ENCODE measurements around the gene LY86. TPM values are rescaled to one million over a fixed set of nuclear protein-coding genes. Genes with fewer than 3 reads are reported as not detected.
"Not testable (repeated sequence)": the region's sequence is repeated elsewhere in the genome, so short reads cannot be mapped to it uniquely, and the experiment has no call there.

LY86 gene
- total RNA-seq, 1 experiment from 2014 or later = not detected

DNA sequence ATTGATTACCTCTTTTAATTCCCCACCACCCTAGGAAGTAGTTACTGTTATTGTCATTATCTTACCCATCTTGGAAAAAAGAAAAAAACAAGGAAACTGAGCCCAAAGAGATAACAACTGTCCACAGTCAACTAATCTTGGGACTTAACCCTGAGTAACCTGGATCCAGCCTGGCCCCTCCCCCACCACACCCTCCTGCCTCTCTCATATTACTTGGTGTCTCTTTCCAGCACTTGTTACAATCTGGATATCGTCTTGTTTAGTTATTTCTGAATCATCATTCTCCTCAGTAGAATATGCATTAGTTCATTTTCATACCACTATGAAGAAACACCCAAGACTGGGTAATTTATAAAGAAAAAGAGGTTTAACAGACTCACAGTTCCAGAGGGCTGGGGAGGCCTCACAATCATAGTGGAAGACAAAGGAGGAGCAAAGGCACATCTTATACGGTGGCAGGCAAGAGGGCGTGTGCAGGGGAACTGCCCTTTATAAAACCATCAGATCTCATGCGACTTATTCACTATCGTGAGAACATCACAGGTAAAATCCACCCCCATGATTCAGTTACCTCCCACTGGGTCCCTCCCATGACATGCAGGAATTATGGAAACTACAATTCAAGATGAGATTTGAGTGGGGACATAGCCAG is 60.3 kb downstream of the LY86 start:
- DNase-seq (ENCODE audit: extremely low read depth, low read depth) = no peak

DNA sequence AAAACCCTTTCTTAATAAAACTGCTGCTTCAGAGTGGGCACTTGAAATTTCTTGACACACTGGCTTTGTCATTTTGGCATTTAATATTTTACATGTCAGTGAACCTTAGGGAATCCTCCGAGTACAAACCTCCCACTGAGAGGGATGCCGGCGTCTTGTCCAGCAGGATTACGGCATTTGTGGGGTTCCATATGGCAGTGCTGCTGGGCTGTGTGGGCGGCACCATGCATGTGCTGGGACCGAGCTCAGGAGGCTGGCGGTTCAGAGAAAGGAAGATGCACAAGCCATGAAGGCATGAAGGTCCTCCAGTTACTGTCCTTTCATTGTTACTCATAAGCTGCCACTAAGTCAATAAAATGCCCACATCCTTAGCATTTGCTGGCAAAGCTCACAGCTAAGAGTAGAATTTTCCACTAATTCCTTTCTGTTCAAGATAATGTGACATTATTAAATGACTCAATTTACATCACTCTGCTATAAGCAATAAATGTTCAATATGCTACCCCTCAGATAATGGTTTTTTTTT is 61.4 kb downstream of the LY86 start:
- no peak for DNase-seq (ENCODE audit: extremely low read depth, low read depth)

DNA sequence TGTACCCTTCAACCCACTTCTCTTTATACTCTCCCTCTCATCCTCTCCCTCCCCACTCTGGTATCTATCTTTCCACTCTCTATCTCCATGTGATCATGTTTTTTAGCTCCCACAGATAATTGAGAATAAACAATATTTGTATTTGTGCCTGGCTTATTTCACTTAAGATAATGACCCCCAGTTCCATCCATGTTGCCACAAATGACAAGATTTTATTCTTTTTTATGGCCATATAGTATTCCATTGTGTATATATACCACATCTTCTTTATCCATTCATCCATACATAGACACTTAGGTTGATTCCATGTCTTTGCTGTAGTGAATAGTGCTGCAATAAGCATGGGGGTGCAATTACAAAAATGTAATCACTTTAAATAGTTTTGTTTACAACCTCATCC is 62.3 kb downstream of the LY86 start:
- no peak for DNase-seq (ENCODE audit: extremely low read depth, low read depth)

DNA sequence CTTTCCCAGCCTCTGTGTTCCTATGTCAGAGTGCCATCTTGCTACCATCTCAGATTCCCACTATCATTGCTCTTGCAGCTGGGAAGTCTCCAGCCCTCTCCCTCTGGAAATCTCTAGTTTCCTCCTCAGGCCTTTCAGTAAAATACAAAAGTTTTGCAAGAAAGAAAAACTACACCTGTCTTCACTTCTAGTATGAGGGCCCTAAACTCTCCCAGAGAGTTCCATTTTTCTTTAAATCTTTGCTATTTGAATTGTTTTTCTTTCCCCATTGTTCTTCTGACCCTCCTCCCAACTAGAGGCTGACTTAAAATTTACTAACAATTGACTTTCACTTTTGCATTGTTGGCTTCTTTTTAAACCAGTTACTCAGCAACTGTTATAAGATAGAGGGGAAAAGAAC is 62.8 kb downstream of the LY86 start:
- DNase-seq (ENCODE audit: extremely low read depth, low read depth) = no peak

DNA sequence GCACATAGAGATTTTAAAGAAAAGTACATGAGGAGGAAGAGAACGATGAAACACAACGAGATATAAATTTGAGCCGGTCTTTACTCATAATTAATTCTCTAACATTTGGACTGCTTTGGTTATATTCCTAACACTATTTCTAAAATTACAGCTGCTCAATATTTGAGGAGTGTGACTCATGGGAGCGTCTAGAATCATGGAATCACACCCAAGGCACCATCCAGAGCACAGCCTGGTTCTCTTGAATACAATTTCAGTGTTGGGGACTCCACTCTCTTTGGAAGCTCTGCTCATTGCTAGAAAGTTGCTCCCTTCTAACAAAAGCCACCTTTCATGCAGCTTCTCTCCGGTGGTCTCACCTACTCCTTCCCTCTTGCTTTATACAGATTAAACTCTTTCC is 64.4 kb downstream of the LY86 start:
- DNase-seq (ENCODE audit: extremely low read depth, low read depth) = no peak

DNA sequence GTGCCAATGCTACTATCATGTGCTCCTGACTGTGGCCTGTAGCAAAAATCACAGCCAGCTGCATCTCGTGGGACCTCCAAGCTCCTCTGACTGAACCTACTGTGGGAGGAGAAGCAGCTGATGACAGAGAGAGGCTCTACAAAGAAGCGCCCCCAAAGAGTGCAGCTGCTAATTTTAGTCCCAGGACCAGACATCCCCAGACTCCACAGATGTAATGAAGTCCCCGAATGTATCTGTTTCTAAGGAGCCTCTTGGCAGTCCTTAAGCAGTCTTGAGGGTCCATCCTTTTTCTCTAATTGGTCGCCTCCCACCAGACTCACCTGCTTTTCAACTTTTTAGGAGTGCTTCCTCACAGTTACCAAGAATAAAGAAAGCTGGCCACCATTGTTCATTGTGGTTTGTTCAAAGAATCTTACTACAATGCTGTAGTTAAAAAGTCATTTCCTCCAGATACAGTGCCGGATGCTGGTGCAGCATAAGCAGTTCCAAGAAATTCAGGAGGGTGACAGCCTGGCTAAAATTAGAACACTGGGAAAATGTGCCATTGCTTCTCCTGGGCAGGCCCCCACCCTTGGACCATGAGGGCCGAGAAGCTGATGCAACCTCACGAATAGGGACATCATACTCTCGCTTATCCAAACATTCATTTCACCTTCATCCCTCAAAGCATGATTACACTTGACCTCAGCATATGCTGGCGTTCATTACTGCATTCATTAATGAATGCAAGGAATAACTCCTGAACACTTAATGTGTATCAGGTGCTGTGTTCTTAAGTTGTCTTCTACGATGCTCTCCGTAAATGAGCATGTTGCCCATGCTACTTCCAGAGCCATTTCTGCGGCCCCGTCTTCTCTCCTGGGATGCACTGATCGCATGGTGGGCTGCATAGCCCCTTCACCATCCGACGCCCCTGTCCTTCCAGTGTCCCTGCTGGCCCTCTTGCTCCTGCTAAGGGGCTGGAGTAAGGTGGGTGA is 66.4 kb downstream of the LY86 start:
- no peak for DNase-seq (ENCODE audit: extremely low read depth, low read depth)

DNA sequence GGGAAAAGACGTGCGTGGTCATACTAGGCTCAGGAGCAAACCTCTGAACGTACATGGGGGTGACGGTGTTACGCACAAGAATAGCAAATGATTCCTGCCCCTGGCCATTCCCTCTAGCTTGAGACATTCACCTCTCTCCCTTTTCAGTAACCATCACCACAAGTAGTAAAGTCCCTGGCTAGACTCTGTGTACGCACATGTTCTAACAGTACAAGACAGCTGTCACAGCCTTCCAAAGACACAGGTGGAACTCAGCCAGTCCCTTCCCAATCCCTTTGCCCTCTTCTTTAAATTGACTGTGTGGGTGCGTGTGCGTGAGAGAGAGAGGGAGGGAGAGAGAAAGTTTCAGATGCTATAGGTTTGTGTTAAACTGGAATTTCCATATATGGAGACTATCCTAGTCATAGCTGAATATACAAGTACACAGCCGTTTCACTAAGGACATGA is 67.3 kb downstream of the LY86 start:
- DNase-seq (ENCODE audit: extremely low read depth, low read depth) = no peak

DNA sequence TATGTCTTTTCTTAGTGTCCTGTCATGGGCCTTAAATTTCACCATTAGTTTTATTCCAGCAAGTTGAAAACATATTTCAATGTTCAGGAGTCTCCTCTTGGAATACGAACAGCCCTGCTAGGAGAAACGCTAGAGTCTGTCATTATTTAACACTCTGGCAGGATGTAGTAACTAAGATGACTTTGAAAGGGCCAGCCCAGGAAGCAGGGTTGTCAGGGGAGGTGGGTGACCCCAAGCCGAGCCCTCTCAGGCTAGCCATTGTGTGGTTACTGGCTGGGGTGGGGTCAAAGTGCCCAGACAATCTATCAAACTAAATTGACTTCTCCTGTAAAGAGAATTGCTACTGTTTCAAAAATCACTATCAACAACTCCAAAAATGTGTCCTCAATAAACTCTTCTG is 67.8 kb downstream of the LY86 start:
- no peak for DNase-seq (ENCODE audit: extremely low read depth, low read depth)

DNA sequence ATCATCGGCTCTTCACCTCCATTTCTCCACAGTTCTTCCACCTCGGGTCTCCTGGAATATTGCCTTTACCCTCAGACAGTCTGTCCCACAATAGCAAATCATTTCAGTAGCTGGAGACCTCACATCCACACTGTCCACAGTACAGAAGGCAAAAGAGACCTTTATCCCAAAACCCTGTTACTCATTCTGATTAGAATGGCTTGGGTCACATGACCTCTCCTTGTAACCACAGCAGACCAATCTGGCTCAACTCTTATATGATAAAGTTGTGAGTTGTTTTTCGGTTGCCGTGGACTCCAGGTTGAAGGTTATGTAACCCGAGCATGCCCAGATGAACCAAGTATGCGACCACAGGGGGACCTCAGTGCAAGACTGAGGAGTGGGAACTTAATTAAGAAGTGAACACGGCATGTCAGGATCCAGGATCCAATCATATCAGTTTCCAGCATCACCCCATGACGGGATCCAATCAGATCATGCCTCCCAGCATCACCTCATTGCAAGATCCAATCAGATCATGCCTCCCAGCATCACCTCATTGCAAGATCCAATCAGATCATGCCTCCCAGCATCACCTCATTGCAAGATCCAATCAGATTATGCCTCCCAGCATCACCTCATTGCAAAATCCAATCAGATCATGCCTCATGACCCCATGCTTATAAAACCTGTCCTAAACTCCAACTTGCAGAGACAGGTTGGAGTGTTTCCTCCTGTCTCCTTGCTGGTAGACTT is 68.7 kb downstream of the LY86 start:
- DNase-seq (ENCODE audit: extremely low read depth, low read depth) = no peak

DNA sequence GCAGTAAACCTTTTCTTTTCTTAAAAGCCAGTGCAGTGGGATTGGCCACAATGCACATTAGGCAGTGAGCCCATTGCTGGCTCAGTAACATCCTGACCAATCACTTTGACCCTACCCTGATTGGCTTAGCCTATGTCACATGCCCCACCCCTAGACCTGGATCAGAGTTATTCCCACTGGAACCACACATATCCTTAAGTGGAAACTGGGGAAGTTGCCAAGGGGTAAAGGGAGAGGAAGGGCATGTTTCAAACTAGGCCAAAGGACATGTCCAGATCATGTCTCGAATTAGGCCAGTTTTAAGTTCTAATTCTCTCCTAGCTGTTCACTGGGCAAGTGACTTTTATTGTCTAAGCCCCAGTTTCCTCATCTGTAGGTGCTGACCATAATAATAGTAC is 69.3 kb downstream of the LY86 start:
- no peak for DNase-seq (ENCODE audit: extremely low read depth, low read depth)

DNA sequence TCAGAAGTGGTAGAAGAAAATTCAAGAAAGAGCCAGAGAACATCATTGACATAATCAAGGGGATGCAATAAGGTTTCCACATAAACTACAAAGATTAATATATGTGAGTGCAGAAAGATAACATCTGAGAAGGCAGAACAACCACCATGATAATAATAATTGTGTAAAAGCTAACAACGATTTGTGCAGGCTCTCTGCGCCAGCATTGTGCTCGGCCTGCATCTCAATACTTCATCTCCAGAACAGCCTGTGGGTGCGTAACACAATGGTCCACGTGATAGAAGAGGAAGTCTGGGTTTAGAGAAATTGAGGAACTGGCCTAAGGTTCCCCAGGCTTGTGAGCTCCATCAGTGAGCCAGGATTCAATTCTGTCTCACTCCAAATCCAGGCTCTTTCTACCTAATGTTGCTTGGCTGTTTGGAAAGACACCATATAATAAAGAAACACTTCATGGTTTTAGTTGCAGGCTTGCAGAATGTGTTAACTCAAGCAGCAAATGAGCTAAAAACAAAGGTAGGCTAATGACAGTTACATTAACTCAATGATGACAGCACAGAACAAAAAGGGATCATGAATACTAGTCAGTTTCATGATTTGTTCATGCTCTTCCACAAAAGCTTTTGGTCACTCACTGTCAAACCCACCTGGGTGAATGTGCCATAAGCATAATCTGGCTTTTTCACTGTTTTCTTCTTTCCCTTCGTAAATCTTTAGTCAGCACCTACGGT is 71.2 kb downstream of the LY86 start:
- no peak for DNase-seq (ENCODE audit: extremely low read depth, low read depth)

DNA sequence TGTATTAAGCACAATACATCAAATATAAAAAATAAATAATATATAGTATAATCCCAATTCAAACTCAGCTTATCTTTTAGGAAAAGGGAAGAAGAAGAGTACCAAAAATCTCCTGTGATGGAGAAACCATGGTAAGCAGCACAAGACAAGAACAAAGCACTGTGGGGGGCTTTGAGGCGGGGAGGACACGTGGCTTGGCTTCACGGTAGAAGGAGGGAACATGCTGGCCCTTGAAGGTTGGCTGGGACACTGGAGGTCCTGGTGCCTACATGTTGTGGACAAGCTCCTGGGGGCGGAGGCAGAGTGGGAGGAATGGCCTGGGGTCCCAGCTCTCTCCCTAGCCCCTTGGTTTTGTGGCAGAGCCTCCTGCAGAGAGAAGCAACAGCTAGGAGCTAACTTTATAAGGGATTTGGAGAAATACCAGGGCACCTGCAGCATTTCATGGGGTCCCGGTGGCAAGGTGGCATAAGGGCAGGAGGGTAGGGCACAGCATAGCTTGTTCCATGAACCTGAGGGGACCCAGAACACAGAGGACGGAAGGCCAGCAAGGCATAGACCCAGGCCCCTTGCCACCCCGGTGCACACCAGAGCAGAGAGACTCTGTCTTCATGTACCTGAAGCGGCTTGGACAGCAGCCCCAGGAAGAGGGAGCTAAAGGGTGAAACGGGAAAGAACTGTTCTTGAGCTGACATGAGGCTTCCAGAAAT is 72.0 kb downstream of the LY86 start:
- no peak for DNase-seq (ENCODE audit: extremely low read depth, low read depth)

DNA sequence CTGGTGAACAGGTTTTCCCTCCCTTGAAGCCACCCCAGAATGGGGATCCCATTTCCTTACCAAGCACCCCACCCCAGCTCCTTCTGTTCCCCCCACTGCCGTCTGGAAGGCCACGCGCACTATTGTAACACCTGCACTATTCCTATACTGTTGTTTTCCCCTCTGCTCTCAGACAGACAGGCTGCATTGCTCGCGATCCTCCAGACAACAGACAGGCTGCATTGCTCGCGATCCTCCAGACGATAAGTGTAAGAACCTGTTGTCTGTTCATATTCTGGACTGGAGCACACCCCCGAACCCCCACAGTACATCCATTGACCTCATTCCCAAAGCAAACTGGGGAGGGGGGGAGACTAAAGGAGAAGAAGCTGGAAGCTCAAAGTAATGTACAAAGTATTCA is 72.7 kb downstream of the LY86 start:
- DNase-seq (ENCODE audit: extremely low read depth, low read depth) = no peak

DNA sequence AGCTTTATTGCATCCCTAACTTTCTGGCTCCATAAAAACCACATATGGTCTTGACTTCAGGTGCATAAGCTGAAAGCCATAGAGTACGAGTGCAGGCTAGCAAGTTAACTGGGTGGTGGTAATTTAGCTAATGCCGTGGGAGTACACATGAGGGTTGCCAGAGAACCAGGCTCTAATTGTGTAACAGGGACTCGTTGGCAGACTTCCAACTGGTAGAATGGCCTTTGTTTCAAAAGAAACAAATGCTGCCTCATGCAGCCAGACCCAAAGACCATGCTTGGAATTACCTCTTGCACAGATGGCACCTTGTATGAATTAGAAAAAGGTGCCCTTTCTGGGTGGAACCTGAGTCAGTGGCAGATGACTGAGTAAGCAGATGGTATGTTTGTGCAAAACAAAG is 73.2 kb downstream of the LY86 start:
- no peak for DNase-seq (ENCODE audit: extremely low read depth, low read depth)

DNA sequence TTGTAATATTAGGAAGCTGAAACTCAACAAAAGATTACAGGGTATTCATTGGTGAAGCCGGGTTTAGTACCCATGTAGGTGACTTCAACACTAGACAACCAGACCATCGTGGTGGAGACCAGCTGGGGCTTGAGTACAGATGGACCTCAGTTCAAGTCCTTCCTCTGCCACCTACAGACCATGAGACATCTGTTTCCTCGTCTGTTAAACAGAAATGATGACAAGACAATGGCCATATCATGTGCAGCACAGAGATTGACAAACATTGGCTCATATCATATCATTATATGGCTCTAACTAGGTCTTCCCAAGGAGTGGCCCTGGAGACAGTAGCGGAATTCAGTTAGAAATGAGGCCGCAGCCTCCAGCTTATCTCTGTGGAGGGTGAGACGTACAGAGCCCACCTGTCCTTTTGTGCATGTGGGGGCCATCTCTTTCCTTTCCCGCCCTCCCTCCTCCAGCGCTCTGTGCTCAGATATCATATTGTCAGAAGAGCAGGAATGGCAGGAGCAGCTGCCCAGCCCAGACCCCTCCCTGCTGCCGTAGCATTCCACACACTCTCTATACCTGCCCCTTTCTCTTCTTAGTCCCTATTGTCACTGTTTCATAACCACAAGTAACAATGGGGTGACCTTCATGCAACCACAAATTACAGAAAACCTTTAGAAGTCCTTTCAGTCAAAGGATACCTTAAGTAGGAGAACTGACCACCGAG is 75.1 kb downstream of the LY86 start:
- no peak for DNase-seq (ENCODE audit: extremely low read depth, low read depth)

DNA sequence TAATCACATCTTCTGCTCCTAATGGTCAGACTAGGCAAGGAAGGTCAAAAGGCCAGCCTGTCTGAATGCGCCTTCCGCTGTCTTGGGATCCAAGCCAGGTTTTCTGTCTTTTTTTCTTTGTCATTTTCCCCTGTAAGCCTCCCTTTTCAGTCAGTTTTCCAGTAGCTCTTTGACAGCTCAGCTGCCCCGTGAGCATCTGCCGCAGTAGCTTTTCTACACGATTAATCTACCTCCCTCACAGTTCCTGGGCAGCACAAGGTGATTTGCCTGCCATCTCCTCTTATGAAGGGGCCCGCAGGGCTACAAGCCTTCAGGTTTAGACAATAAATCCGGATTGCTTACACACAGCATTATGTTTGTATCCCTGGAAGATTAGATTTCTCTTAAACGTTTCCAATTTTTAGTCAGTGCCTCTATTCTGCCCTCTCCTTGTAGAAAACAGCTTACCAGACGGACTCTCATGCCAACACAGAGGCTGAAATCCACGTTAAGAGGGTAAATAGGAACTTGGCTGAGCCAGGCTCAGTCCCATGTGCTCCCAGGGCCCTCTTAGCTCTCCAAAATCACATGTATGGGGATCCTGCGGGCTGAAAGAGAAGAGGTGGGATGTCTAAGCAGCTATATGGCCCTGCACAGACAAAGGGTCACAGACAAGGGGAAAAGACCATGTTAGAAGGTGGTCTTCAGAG is 77.2 kb downstream of the LY86 start:
- DNase-seq (ENCODE audit: extremely low read depth, low read depth) = no peak

DNA sequence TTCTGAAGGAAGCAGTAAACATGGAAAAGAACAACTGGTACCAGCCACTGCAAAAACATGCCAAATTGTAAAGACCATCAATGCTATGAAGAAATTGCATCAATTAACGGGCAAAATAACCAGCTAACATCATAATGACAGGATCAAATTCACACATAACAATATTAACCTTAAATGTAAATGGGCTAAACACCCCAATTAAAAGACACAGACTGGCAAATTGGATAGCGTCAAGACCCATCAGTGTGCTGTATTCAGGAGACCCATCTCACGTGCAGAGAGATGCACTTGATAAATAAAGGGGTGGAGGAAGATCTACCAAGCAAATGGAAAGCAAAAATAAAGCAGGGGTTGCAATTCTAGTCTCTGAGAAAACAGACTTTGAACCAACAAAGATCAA is 81.6 kb downstream of the LY86 start:
- DNase-seq (ENCODE audit: extremely low read depth, low read depth) = not testable (repeated sequence)

DNA sequence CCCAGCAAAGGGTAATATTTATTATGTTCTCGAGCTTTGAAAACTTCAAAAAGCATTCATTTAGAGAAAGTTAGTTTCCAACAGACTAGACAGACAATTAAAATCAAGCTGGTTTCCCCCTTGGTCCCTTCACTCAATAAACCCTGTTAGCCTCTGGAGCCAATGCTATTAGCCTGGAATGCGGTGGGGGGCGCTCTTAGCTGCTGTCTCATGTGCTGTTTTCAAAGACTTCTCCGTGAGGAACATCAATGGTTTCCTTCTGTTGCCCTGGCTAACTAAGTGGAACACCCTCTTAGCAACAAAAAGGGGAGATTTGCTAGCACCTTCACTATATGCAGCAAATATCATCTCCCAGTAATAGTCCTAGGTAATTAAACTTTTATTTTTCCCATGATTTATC is 86.4 kb downstream of the LY86 start:
- no peak for DNase-seq (ENCODE audit: extremely low read depth, low read depth)

Data from NCI-H460 (cell line).